Measurements from ENCODE around the gene CD300LG.

Gene CD300LG

DNA sequence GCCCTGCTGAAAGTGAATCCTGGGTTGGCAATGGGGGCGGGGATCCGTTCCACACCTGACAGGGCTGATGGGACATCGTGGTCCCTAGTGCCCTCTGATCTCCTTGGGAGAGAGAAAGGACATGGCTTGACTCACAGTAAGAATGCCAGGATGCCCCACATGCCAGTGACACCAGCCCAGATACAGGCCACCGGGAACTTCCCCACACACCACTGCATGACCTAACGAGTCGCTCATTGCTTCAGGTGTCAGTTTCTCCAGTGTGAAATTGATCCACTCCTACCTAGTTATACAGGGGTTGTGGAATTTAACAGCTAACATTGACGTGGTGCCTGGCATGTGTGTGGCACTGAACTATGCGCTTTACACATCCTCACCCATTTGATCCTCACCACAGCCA, 7.5 kb downstream of the CD300LG start:
- DNase-seq (ENCODE audit: insufficient read length, low spot score) (no peak), FAIRE-seq (no peak)
- no peak for TF ChIP-seq CTCF (IDR thresholded peaks at IDR 0.05; ENCODE audit: insufficient read depth, missing control alignments)

GRCh38 chr17:43855061-43855460, 8.1 kb downstream of the CD300LG start:
- no peak for FAIRE-seq
- no peak for TF ChIP-seq CTCF (IDR thresholded peaks at IDR 0.05; ENCODE audit: insufficient read depth, missing control alignments)

DNA sequence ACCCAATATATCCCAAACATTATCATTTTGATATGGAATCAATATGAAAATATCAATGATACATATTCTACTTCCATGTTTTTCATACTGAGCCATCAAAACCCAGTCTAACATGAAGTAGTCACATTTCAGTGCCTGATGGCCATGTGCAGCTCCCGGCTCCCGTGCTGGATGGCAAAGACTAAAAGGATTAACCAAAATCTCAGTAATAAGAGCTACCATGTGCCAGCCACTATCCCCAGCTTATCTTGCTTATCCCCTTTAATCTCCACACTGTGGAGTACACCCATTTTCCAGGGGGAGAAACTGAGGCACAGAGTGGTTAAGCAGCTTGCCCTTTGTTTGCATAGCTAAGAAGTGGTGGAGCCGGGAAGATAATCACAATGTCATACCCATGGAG, 9.2 kb downstream of the CD300LG start:
- peak; percentile 60 for FAIRE-seq
- no peak for DNase-seq (ENCODE audit: insufficient read length, low spot score)
- no peak for TF ChIP-seq CTCF (IDR thresholded peaks at IDR 0.05; ENCODE audit: insufficient read depth, missing control alignments)

More at GRCh38 chr17:43855061-43855460, 8.1 kb downstream of the CD300LG start:
- DNase-seq (ENCODE audit: insufficient read length, low spot score), result no peak

DNA sequence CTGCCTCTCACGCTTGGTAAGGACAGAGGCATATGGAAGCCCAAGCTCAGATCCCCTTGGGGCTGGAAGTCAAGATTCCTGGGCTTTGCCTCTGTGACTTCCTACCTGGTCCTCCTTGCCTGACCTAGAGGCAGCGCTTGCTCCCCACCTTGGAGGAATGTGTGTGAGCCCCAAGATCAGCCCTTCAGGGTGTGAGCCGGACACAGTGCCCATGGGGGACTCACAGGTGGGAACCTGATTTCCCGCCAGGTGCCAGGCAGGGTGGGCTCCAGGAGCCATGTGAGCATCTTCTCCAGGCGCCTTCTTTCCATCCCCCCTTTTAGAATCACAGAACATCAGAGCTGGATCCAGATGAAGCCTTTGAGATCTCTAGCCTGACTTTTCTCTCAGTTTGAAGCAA, 10.2 kb downstream of the CD300LG start:
- TF ChIP-seq CTCF (IDR thresholded peaks at IDR 0.05; ENCODE audit: insufficient read depth, missing control alignments), result no peak
- FAIRE-seq (no peak), DNase-seq (ENCODE audit: insufficient read length, low spot score) (no peak)

DNA sequence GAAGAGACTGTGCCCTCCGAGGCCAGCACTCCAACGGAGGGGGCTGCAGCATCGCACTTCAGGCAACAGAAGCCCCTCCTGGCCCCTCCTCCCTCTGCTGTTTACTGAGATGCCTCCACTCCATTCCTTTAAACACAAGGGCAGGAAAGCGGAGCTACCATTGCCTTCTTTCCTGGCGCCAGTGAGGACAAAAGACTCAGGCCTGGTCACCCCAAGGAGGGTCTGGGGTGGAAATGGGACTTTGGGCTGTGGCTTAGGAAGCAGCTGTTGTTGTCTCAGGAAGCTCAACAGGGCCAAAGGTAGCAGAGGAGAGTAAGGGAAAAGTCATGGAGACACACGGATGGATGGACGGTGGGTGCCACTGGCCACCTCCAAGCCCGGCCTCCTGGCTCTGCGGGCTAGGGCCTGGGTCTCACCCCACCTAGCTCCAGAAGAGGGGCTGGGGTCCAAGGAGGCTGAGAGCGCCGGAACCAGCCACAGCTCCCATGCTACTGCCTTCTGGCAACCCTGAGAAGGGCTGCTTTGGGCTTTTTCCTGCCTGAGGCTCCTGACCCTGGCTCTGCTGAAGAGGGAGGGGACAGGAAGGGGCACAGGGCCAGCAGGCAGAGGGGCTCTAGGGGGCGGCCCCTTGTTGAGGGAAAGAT, 11.1 kb downstream of the CD300LG start:
- no peak for TF ChIP-seq CTCF (IDR thresholded peaks at IDR 0.05; ENCODE audit: insufficient read depth, missing control alignments)
- FAIRE-seq (no peak), DNase-seq (ENCODE audit: insufficient read length, low spot score) (no peak)

GRCh38 chr17:43860077-43860725, 13.2 kb downstream of the CD300LG start:
- FAIRE-seq, result no peak
- no peak for TF ChIP-seq CTCF (IDR thresholded peaks at IDR 0.05; ENCODE audit: insufficient read depth, missing control alignments)

DNA sequence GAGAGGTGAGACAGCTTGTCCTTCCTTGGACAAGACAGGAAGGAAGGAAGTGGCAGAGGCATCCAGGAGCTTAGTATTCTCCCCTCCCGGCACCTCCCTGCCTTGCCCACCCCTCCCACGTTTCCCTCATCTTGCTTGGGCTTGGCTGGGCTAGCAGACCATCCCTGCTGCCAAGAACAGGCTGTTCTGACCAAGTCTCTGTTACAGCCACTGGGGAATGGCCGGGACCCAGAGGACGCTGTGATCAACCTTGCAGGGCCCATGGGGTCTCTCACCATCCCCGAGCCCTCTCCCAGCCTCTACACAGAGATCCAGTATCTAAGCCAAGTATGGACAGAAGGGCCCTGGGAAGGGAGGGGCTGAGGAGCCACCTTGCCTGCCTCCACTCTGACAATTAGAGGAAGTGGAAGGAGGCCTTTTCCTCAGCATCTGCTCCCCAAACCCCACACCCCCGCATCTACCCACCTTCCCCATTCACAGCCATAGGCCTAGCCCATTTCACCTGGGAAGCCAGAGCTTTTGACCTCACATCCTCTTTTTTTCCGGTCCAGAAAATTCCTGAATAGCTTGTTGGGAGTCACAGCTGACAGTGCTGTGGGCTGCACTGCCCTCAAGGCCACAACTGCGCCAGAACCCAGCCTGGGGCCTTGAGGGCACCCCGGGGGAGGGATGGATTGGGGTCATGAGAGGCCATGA, 14.1 kb downstream of the CD300LG start:
- TF ChIP-seq CTCF (IDR thresholded peaks at IDR 0.05; ENCODE audit: insufficient read depth, missing control alignments), result no peak
- DNase-seq (ENCODE audit: insufficient read length, low spot score) (no peak), FAIRE-seq (no peak)

More at GRCh38 chr17:43860077-43860725, 13.2 kb downstream of the CD300LG start:
- no peak for DNase-seq (ENCODE audit: insufficient read length, low spot score)
